WTC11 (cell line): ENCODE data around the gene TRNT1. TPM values are rescaled to one million over a fixed set of nuclear protein-coding genes. Genes with fewer than 3 reads are reported as not detected.

Experiments used
- ATAC-seq: fragments of 200-7000 bp; cut with Tn5 transposase; 2 replicates; pipeline ENCODE4 v1.10.0; 2021; ENCODE audit warnings: mild to moderate bottlenecking, moderate library complexity
- CTCF ChIA-PET: fragments of 300-600 bp; sonication (Branson Sonifier 250); formaldehyde crosslinking; loops from one replicate; lab custom pipeline; 2021; ENCODE audit warnings: antibody characterized with exemption; lab: Charles Lee
- POLR2A ChIA-PET: fragments of 350-600 bp; sonication (Branson Sonifier 250); formaldehyde crosslinking; loops from one replicate; lab custom pipeline; 2021; ENCODE audit warnings: antibody characterized with exemption; lab: Charles Lee
- DNase-seq: peaks from one replicate; pipeline ENCODE4 v3.0.0; 2021; ENCODE audit warnings: low spot score
- H3K27ac Mint-ChIP-seq: 2 replicates; pipeline ENCODE4 v1.8.0; 2021; ENCODE audit warnings: mixed read lengths
- H3K27me3 Mint-ChIP-seq: 2 replicates; pipeline ENCODE4 v1.8.0; 2021; ENCODE audit warnings: low read depth, mild to moderate bottlenecking, moderate library complexity, mixed read lengths
- H3K36me3 Mint-ChIP-seq: 2 replicates; pipeline ENCODE4 v1.8.0; 2021; ENCODE audit warnings: mixed read lengths
- H3K4me1 Mint-ChIP-seq: 2 replicates; pipeline ENCODE4 v1.8.0; 2022; ENCODE audit warnings: mixed read lengths
- H3K4me3 Mint-ChIP-seq: 2 replicates; pipeline ENCODE4 v1.8.0; 2021; ENCODE audit warnings: mild to moderate bottlenecking, moderate library complexity, mixed read lengths
- H3K9me3 Mint-ChIP-seq: 2 replicates; pipeline ENCODE4 v1.8.0; 2021; ENCODE audit warnings: mixed read lengths
- ATF2 ChIP-seq: sonication (generic); formaldehyde crosslinking; IDR thresholded peaks from 2 replicates; pipeline ENCODE4 v1.8.1; 2022; ENCODE audit warnings: low read depth, missing genetic modification reagents, borderline replicate concordance
- CTCF ChIP-seq: fragments of 200-600 bp; IDR thresholded peaks from 2 replicates; pipeline ENCODE4 v1.8.0; 2022; ENCODE audit warnings: antibody characterized with exemption
- KAT7 ChIP-seq: sonication (generic); formaldehyde crosslinking; IDR thresholded peaks from 2 replicates; pipeline ENCODE4 v1.8.1; 2023; ENCODE audit warnings: missing genetic modification reagents, mild to moderate bottlenecking, borderline replicate concordance
- RELA ChIP-seq: sonication (generic); formaldehyde crosslinking; IDR thresholded peaks from 2 replicates; pipeline ENCODE4 v1.8.1; 2022; ENCODE audit warnings: missing genetic modification reagents, mild to moderate bottlenecking, borderline replicate concordance
- SP1 ChIP-seq: sonication (generic); formaldehyde crosslinking; conservative IDR thresholded peaks from 2 replicates; pipeline ENCODE4 v1.8.1; 2022; ENCODE audit warnings: missing genetic modification reagents
- ZBTB21 ChIP-seq: sonication (generic); formaldehyde crosslinking; IDR thresholded peaks from 2 replicates; pipeline ENCODE4 v1.8.1; 2023; ENCODE audit warnings: mild to moderate bottlenecking, missing genetic modification reagents, borderline replicate concordance
- ZNF281 ChIP-seq: sonication (generic); formaldehyde crosslinking; IDR thresholded peaks from 2 replicates; pipeline ENCODE4 v1.8.0; 2023; ENCODE audit warnings: mild to moderate bottlenecking, missing genetic modification reagents
- ZNF671 ChIP-seq: fragments of 250-450 bp; sonication (Bioruptor Pico); IDR thresholded peaks from 2 replicates; pipeline ENCODE4 v1.8.0; 2021; ENCODE audit warnings: mild to moderate bottlenecking
- total RNA-seq: library from RNA; stranded (reverse); gene quantifications from 3 replicates; pipeline ENCODE4 v1.2.3, GENCODE V29; 2021

The TRNT1 gene
- total RNA-seq, 1 experiment from 2014 or later = 18.8 TPM

DNA sequence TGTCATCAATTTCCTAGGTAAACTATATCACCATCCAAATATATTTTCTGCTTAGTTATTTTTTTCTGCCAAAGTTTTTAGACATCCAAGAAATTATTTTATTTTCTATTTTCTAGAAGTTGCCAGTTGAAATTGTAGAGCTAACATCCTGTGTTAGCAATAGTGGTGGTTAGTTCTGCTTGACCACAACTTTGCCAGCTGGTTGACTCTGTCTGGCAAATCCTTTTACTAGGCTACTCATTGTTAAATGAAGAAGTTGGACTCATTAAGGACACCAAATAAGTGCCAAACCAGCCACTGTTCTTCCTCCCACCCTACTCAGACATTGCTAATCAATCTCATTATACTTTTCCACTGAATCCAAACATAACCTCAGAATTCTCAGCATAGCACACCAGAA, 68.1 kb downstream of the TRNT1 start (continued):
- TF ChIP-seq ATF2 (CRISPR knock-in tag) (no peak), ZNF671 (no peak), KAT7 (CRISPR knock-in tag) (no peak), ZBTB21 (CRISPR knock-in tag) (no peak), ZNF281 (CRISPR knock-in tag) (no peak)
- TF ChIP-seq, all 79 proteins: peak for 0

DNA sequence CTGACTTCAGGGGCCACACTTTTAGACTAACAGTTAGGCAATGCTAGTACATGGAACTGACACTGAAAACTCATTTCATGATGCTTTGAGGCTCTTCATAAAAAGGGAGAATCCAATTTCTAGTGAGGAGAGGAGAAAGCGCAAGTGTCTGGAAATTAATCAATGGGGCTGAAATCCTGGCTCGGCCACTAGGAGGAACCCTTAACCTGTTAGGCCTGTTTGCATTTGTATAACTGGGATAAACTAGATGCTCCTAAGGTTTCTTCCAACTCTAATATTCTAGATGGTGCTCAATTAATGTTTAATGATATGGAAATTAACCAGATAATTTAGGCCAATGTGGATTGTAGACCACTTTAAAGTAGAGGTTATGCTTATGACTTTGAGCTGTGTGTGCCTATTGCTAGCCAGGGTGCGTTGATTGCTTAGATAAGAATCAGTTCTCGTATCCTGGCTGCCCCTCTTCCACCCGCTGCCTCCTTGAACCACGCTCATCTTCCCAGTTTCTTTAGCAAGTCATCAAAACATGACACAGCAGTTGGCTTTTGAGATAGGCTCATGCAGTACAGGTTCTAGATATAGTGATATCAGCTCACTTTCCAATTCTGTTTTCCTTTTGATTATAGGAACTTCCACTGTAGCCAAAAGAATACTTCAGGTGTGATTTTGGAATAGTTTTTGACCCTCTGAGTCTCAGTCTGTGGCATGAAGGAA, 69.6 kb downstream of the TRNT1 start:
- POLR2A ChIA-PET = no interaction called here
- TF ChIP-seq RELA (CRISPR knock-in tag) (no peak), SP1 (no peak), CTCF (peak; percentile 42)
- Mint-ChIP-seq H3K27ac (no peak overlapping the region), H3K9me3 (peaks cover 13% of the 10 kb centered on the region), H3K4me3 (no peak overlapping the region), H3K36me3 (no peaks in the 10 kb centered on the region), H3K27me3 (peaks cover 7% of the 10 kb centered on the region; the same call in 1 of the 2 replicates), H3K4me1 (no peaks in the 10 kb centered on the region)
- ATAC-seq (peak; percentile 71), DNase-seq (peak; percentile 30)
- CTCF ChIA-PET = interaction anchor here (1.1 to 1.5 kb wide), 2 partner anchors 802 to 1076 kb away, joined by 4 to 5 read pairs; no protein-coding TSS in a partner anchor

Other genes with a start within 250 kb of the TRNT1 start
- gene IL5RA, start 16.6 kb upstream of the TRNT1 start, total RNA-seq = not detected in 3 replicates
- gene CRBN, start 52.8 kb downstream of the TRNT1 start, total RNA-seq = 22.6 to 24.4 TPM (median 23.2 TPM) in 3 replicates